Tibial nerve (tissue), 4 donors: ENCODE data around the gene SLC19A2. TPM values are rescaled to one million over a fixed set of nuclear protein-coding genes. Genes with fewer than 3 reads are reported as not detected.

Experiments
- DNase-seq, 2 donors: peaks; one replicate each; pipeline ENCODE4 v3.0.0-alpha.2; 2019; ENCODE audit warnings: low spot score in 2 of 2
- H3K27ac ChIP-seq, 4 donors: fragments of 200-600 bp; sonication (generic) in 3 of 4; one replicate each; pipeline ENCODE4 v1.5.1; 2017 to 2019; ENCODE audit warnings: mild to moderate bottlenecking in 1 of 4
- H3K27me3 ChIP-seq, 2 donors: fragments of 200-600 bp; sonication (generic) in 1 of 2; one replicate each; pipeline versions ENCODE4 v1.5.1 to v1.6.0; 2017 to 2019
- H3K36me3 ChIP-seq, 3 donors: fragments of 200-600 bp; sonication (generic); one replicate each; pipeline ENCODE4 v1.5.1; 2018 to 2019
- H3K4me1 ChIP-seq, 4 donors: fragments of 200-600 bp; sonication (generic) in 3 of 4; one replicate each; pipeline ENCODE4 v1.5.1; 2017 to 2019
- H3K4me3 ChIP-seq, 4 donors: fragments of 200-600 bp; sonication (generic) in 3 of 4; one replicate each; pipeline ENCODE4 v1.5.1; 2017 to 2019; ENCODE audit warnings: mild to moderate bottlenecking in 1 of 4, moderate library complexity in 1 of 4
- H3K9me3 ChIP-seq, 4 donors: fragments of 200-600 bp; sonication (generic) in 3 of 4; one replicate each; pipeline ENCODE4 v1.5.1; 2017 to 2019
- CTCF ChIP-seq, 5 experiments: fragments of 200-600 bp in 3 of 5; fragments of 450-650 bp in 2 of 5; sonication (generic) in 3 of 5; IDR thresholded peaks; one replicate each; pipeline ENCODE4 v1.5.1; 2016 to 2019; ENCODE audit warnings: antibody characterized with exemption in 5 of 5, mild to moderate bottlenecking in 3 of 5, moderate library complexity in 2 of 5
- EP300 ChIP-seq, 2 donors: sonication (generic); formaldehyde crosslinking; IDR thresholded peaks; one replicate each; pipeline ENCODE4 v1.6.1; 2017; ENCODE audit warnings: antibody characterized with exemption in 2 of 2, mild to moderate bottlenecking in 1 of 2
- POLR2A ChIP-seq, 2 donors: fragments of 450-650 bp; IDR thresholded peaks; one replicate each; pipeline ENCODE4 v1.6.1; 2017; ENCODE audit warnings: antibody characterized with exemption in 2 of 2, mild to moderate bottlenecking in 2 of 2, moderate library complexity in 2 of 2
- whole genome bisulfite sequencing, 2 donors: methylation state at CpG; one replicate each; pipeline ENCODE4 v1.1.5; 2018; 5-methylcytosine and 5-hydroxymethylcytosine counted together
- total RNA-seq, 4 donors: library from RNA; depleted of rRNA; stranded (reverse); fragments of >200 nt; gene quantifications; one replicate each; pipeline ENCODE4 v1.1.0, GENCODE V29; 2016

The SLC19A2 gene
- total RNA-seq, 4 donors from 2014 or later = 25.1 to 51.6 (median 35.6) TPM

GRCh38 chr1:169475806-169476387 lies 9.8 kb downstream of the SLC19A2 start:
- WGBS, 2 donors = 47 to 49% methylated on average over 3 of the region's 3 CpGs
- peaks cover 0 to 15% (median 7%) of the 10 kb centered on the region in 3 donors for H3K36me3 ChIP-seq
- peaks cover 0 to 9% (median 0%) of the 10 kb centered on the region in 4 donors for H3K4me1 ChIP-seq
- no peak overlapping the region for H3K4me3 ChIP-seq
- no peak for DNase-seq
- H3K27ac ChIP-seq = no peak overlapping the region
- H3K27me3 ChIP-seq = no peaks in the 10 kb centered on the region
- TF ChIP-seq POLR2A (IDR thresholded peaks at IDR 0.05) (no peak), CTCF (IDR thresholded peaks at IDR 0.05) (no peak), EP300 (IDR thresholded peaks at IDR 0.05) (no peak)
- H3K9me3 ChIP-seq = no peaks in the 10 kb centered on the region

- Histone ChIP-seq H3K9me3 (no peaks in the 10 kb centered on the region), H3K36me3 (peaks cover 0 to 21% (median 7%) of the 10 kb centered on the region in 3 donors), H3K4me3 (no peak overlapping the region), H3K27me3 (no peaks in the 10 kb centered on the region), H3K27ac (no peak overlapping the region), H3K4me1 (no peaks in the 10 kb centered on the region)
- TF ChIP-seq EP300 (IDR thresholded peaks at IDR 0.05) (no peak), POLR2A (IDR thresholded peaks at IDR 0.05) (no peak), CTCF (IDR thresholded peaks at IDR 0.05) (no peak)
- WGBS, 2 donors = 97 to 100% methylated on average over 1 of the region's 1 CpG
- DNase-seq = no peak
Observed at GRCh38 chr1:169474302-169474995, 11.3 kb downstream of the SLC19A2 start.

GRCh38 chr1:169473347-169473746 lies 12.4 kb downstream of the SLC19A2 start:
- Histone ChIP-seq H3K27ac (no peak overlapping the region), H3K4me3 (no peak overlapping the region), H3K36me3 (peaks cover 0 to 32% (median 7%) of the 10 kb centered on the region in 3 donors), H3K4me1 (no peaks in the 10 kb centered on the region), H3K27me3 (no peaks in the 10 kb centered on the region), H3K9me3 (no peaks in the 10 kb centered on the region)
- no peak for TF ChIP-seq EP300 (IDR thresholded peaks at IDR 0.05)
- TF ChIP-seq CTCF (IDR thresholded peaks at IDR 0.05) = no peak
- 72 to 95% methylated on average over 5 of the region's 5 CpGs for WGBS, 2 donors
- no peak for DNase-seq

GRCh38 chr1:169472738-169473137 lies 13.0 kb downstream of the SLC19A2 start:
- DNase-seq = no peak
- no peak for TF ChIP-seq POLR2A (IDR thresholded peaks at IDR 0.05)
- TF ChIP-seq CTCF (IDR thresholded peaks at IDR 0.05) = no peak
- no peak for TF ChIP-seq EP300 (IDR thresholded peaks at IDR 0.05)
- peaks cover 0 to 1% of the 10 kb centered on the region in 2 donors for H3K27me3 ChIP-seq
- H3K4me3 ChIP-seq = no peak overlapping the region
- peaks cover 0 to 38% (median 7%) of the 10 kb centered on the region in 3 donors for H3K36me3 ChIP-seq
- H3K9me3 ChIP-seq = no peaks in the 10 kb centered on the region
- H3K27ac ChIP-seq = no peak overlapping the region
- H3K4me1 ChIP-seq = no peaks in the 10 kb centered on the region
- WGBS, 2 donors = 94 to 99% methylated on average over 3 of the region's 3 CpGs

- no peak for TF ChIP-seq POLR2A (IDR thresholded peaks at IDR 0.05)
- Histone ChIP-seq H3K4me3 (no peak overlapping the region), H3K4me1 (no peaks in the 10 kb centered on the region), H3K27me3 (peaks cover 0 to 2% of the 10 kb centered on the region in 2 donors), H3K36me3 (peaks cover 0 to 43% (median 4%) of the 10 kb centered on the region in 3 donors), H3K9me3 (no peaks in the 10 kb centered on the region), H3K27ac (no peak overlapping the region)
- DNase-seq = no peak
Observed at GRCh38 chr1:169468982-169469381, 16.8 kb downstream of the SLC19A2 start.
